NT2/D1 (cell line): ENCODE measurements around the gene NAP1L1.
"Not testable (repeated sequence)": the region's sequence is repeated elsewhere in the genome, so short reads cannot be mapped to it uniquely, and the experiment has no call there.

ENCODE experiments used
- DNase-seq: peaks from one replicate; pipeline ENCODE4 v3.0.0-alpha.2; 2011; ENCODE audit warnings: low read depth, low spot score
- H3K27me3 ChIP-seq: 2 replicates; pipeline ENCODE4 v1.6.0; 2011; ENCODE audit warnings: mild to moderate bottlenecking; ENCODE audit not compliant: insufficient read length, insufficient read depth
- H3K36me3 ChIP-seq: 2 replicates; pipeline ENCODE4 v1.6.1; 2011; ENCODE audit warnings: mild to moderate bottlenecking, low read length, mixed read lengths; ENCODE audit not compliant: insufficient read depth, insufficient read length
- H3K4me1 ChIP-seq: 2 replicates; pipeline ENCODE4 v1.5.1; 2011; ENCODE audit not compliant: insufficient read depth, insufficient read length
- H3K4me3 ChIP-seq: 2 replicates; pipeline ENCODE4 v1.5.1; 2011; ENCODE audit warnings: low read depth; ENCODE audit not compliant: insufficient read length
- H3K9ac ChIP-seq: 2 replicates; pipeline ENCODE4 v1.6.0; 2011; ENCODE audit warnings: low read depth; ENCODE audit not compliant: insufficient read length
- H3K9me3 ChIP-seq: 2 replicates; pipeline ENCODE4 v1.5.1; 2011; ENCODE audit warnings: mild to moderate bottlenecking, low read length; ENCODE audit not compliant: insufficient read depth
- SUZ12 ChIP-seq: IDR thresholded peaks from 2 replicates; pipeline ENCODE4 v1.6.1; 2011; ENCODE audit not compliant: insufficient read length, insufficient read depth; ENCODE audit errors: extremely low read depth
- YY1 ChIP-seq: IDR thresholded peaks from 2 replicates; pipeline ENCODE4 v1.6.1; 2011; ENCODE audit not compliant: insufficient read length, insufficient read depth
- ZNF274 ChIP-seq: IDR thresholded peaks from 2 replicates; pipeline ENCODE4 v1.6.1; 2011; ENCODE audit warnings: mild to moderate bottlenecking, low read depth, low read length

The NAP1L1 gene

GRCh38 chr12:75990189-75990912, 94.1 kb downstream of the NAP1L1 start:
- Histone ChIP-seq H3K4me1 (no peaks in the 10 kb centered on the region), H3K4me3 (no peak overlapping the region)

GRCh38 chr12:75987709-75988108, 96.8 kb downstream of the NAP1L1 start:
- H3K4me1 ChIP-seq, result not testable (repeated sequence)

More at GRCh38 chr12:75990189-75990912, 94.1 kb downstream of the NAP1L1 start:
- Histone ChIP-seq H3K9ac (no peak overlapping the region), H3K36me3 (no peaks in the 10 kb centered on the region), H3K27me3 (no peaks in the 10 kb centered on the region), H3K9me3 (peaks cover 5% of the 10 kb centered on the region; the same call in 1 of the 2 replicates)
- TF ChIP-seq ZNF274, result no peak
- no peak for TF ChIP-seq SUZ12
- TF ChIP-seq YY1, result no peak
- DNase-seq, result no peak

More at GRCh38 chr12:75987709-75988108, 96.8 kb downstream of the NAP1L1 start:
- H3K4me3 ChIP-seq, H3K9ac ChIP-seq, DNase-seq, H3K36me3 ChIP-seq, H3K9me3 ChIP-seq, H3K27me3 ChIP-seq: not testable (repeated sequence)
